Stimulated activated effector memory CD8-positive, alpha-beta T cell treated with anti-CD3 and anti-CD28 coated beads, Interleukin-12 subunit alpha, Interleukin-12 subunit beta, amount 100 ng/mL, for 72 hours (primary cell): Measurements from ENCODE around the gene ZDHHC5.
A peak's percentile ranks its signal among the peaks of the same experiment; 100 is the strongest.
"Not testable (repeated sequence)": the region's sequence is repeated elsewhere in the genome, so short reads cannot be mapped to it uniquely, and the experiment has no call there.

Source experiments
- ATAC-seq: fragments of 150-1000 bp; cut with Tn5 transposase; 2 replicates; pipeline ENCODE4 v1.10.0; 2021
- DNase-seq, 2 donors: peaks; one replicate each; pipeline ENCODE4 v3.0.0; 2021 to 2022; ENCODE audit warnings: low spot score in 2 of 2
- H3K27ac Mint-ChIP-seq: one replicate; pipeline ENCODE4 v1.8.0; 2022; ENCODE audit warnings: mild to moderate bottlenecking, mixed read lengths
- H3K36me3 Mint-ChIP-seq: one replicate; pipeline ENCODE4 v1.8.0; 2022; ENCODE audit warnings: mild to moderate bottlenecking, mixed read lengths
- H3K4me1 Mint-ChIP-seq: one replicate; pipeline ENCODE4 v1.8.0; 2022; ENCODE audit warnings: mixed read lengths
- H3K4me3 Mint-ChIP-seq: one replicate; pipeline ENCODE4 v1.8.0; 2022; ENCODE audit warnings: mild to moderate bottlenecking, mixed read lengths
- H3K9me3 Mint-ChIP-seq: one replicate; pipeline ENCODE4 v1.8.0; 2022; ENCODE audit warnings: mixed read lengths

Gene ZDHHC5

DNA sequence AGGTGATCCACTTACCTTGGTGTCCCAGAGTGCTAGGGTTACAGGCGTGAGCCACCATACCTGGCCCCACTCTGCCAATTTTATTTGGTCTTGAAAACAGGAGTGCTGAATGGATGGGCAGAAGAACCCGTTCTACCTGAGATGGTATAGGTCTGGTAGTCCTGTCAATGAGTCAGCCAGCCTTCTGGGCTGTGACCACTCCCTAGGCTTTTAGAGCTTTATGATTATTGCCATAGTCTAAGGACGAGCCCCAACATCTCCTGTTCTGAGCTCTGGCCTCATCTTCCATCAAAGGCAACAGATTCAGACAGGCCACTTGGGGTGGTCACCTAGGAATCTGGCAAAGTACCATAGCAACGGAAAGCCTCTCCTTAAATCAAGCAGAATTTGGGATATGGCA lies 11.5 kb downstream of the ZDHHC5 start:
- H3K36me3 Mint-ChIP-seq, result peaks cover 87% of the 10 kb centered on the region
- no peak overlapping the region for H3K27ac Mint-ChIP-seq
- ATAC-seq (no peak), DNase-seq (no peak)
- no peak overlapping the region for H3K4me3 Mint-ChIP-seq
- H3K4me1 Mint-ChIP-seq, result peaks cover 52% of the 10 kb centered on the region
- H3K9me3 Mint-ChIP-seq, result no peaks in the 10 kb centered on the region

DNA sequence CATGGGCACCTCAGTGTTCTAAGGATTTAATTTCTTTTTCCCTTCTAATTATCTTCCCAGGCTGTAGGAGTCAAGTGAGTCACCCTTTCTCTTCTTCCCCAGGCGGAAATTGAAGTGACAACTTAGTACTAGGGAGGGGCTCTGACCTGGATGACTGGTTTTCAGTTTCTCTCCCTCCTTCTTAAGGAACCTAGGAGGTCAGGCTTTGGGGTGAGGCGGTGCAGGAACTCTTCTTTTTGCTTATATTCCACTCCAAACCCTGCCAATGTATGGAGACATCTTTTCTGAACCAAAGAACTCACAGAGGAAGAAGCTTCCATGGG lies 12.6 kb downstream of the ZDHHC5 start:
- Mint-ChIP-seq H3K4me3 (peak overlapping the region; percentile 12), H3K27ac (peak overlapping the region; percentile 78), H3K4me1 (peaks cover 46% of the 10 kb centered on the region), H3K9me3 (no peaks in the 10 kb centered on the region), H3K36me3 (peaks cover 87% of the 10 kb centered on the region)
- ATAC-seq (peak; percentile 74), DNase-seq (no peak)

DNA sequence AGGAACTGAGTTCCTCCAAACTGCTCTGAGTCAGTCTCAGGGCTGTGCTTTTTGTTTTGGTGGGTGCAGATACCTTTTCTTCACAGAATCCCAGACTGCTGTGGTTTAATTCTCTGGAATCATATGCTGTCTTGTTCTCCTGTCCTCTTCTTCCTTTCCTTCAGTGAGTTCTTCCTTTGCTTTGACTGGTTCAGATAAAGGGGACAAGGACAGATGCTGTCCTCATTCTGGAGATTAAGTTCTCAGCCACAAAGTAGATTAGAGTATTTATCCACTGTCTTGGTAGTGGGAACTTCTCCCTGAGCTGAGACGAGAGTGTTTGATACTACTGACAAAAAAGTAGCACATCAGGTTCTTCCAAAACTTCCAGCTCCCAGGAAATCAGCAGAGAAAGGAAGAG lies 13.3 kb downstream of the ZDHHC5 start:
- no peak overlapping the region for H3K4me3 Mint-ChIP-seq
- H3K9me3 Mint-ChIP-seq, result no peaks in the 10 kb centered on the region
- peak overlapping the region; percentile 78 for H3K27ac Mint-ChIP-seq
- ATAC-seq (no peak), DNase-seq (no peak)
- peaks cover 40% of the 10 kb centered on the region for H3K4me1 Mint-ChIP-seq
- peaks cover 87% of the 10 kb centered on the region for H3K36me3 Mint-ChIP-seq

DNA sequence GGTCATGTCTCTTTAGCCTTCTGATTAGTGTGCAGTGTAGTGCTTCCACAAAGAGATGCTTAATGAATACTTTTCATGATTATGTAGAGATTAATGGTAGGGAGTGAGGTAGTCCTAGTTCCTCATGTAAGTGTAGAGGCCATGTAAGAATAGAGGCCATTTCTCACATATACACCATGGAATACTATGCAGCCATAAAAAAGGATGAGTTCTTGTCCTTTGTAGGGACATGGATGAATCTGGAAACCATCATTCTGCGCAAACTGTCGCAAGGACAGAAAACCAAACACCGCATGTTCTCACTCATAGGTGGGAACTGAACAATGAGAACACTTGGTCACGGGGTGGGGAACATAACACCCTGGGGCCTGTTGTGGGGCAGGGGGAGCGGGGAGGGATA lies 22.6 kb downstream of the ZDHHC5 start:
- not testable (repeated sequence) for H3K4me3 Mint-ChIP-seq, H3K9me3 Mint-ChIP-seq, H3K4me1 Mint-ChIP-seq, H3K27ac Mint-ChIP-seq, DNase-seq, ATAC-seq
- peaks cover 100% of the 10 kb centered on the region for H3K36me3 Mint-ChIP-seq

DNA sequence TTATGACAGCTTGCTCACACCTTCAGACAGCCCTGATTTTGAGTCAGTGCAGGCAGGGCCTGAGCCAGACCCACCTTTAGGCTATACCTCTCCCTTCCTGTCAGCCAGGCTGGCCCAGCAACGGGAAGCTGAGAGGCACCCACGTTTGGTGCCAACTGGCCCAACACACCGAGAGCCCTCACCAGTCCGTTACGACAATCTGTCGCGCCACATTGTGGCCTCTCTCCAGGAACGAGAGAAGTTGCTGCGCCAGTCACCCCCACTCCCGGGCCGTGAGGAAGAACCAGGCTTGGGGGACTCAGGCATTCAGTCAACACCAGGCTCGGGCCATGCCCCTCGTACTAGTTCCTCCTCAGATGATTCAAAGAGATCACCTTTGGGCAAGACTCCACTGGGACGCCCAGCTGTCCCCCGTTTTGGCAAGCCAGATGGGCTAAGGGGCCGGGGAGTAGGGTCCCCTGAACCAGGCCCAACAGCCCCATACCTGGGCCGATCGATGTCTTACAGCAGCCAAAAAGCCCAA lies 31.0 kb downstream of the ZDHHC5 start:
- Mint-ChIP-seq H3K4me1 (no peaks in the 10 kb centered on the region), H3K4me3 (no peak overlapping the region), H3K9me3 (no peaks in the 10 kb centered on the region), H3K27ac (peak overlapping the region; percentile 78), H3K36me3 (peaks cover 100% of the 10 kb centered on the region)
- DNase-seq (no peak), ATAC-seq (peak; percentile 24)

DNA sequence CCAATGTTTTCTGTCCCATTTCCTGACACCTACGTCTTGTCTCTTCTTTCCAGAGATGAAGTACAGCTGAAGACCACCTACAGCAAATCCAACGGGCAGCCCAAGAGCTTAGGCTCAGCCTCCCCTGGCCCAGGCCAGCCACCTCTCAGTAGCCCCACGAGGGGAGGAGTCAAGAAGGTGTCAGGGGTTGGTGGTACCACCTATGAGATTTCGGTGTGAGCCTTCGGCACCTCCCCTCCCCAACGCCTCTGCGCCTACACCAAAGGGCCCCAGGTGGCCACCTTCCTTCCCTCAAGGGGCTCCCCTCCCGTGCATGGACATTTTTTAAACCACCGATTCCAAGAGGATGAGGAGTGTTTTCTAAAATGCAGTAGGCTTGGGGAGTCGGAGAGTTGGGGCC lies 31.9 kb downstream of the ZDHHC5 start:
- Mint-ChIP-seq H3K27ac (peak overlapping the region; percentile 78), H3K4me1 (no peaks in the 10 kb centered on the region), H3K4me3 (no peak overlapping the region), H3K9me3 (no peaks in the 10 kb centered on the region), H3K36me3 (peaks cover 100% of the 10 kb centered on the region)
- no peak for DNase-seq
- ATAC-seq, result no peak

DNA sequence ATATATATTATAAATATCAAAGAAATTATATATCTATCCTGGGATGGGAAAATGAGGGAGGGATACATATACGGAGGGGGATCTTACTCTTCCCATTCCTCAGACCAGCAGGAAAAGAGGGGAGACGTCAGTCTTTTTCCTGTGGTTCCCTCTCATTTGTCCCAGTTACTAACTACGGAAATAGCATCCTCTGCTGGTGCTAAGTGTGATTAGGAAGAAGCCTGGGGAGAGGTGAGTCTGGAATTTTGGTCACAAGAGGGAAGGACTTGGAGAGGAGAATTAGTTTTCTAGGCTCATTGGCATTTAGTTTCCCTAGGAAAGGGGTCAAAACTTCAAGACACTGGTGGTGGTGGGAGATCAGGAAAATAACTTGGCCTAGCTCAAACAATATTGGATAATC lies 32.5 kb downstream of the ZDHHC5 start:
- Mint-ChIP-seq H3K4me3 (no peak overlapping the region), H3K4me1 (no peaks in the 10 kb centered on the region), H3K27ac (no peak overlapping the region), H3K9me3 (no peaks in the 10 kb centered on the region), H3K36me3 (peaks cover 100% of the 10 kb centered on the region)
- DNase-seq, result no peak
- no peak for ATAC-seq

DNA sequence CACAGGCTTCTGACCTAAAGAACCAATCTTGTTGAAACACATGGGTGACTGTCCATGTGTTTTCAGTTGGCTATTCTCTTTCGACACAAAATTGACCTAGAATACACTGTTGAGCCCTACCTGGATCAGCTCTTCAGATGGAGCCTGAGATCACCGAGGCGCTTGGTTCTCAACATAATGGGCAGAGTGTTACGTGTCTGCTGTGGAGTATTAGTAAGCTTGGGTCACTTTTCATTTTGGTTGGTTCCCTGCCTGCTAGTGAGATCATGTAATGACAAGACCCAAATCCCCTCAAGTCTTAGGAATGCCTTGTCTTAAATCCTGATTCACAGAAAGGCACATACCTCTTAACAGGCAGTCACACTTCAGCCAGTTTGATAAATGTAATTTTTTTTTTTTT lies 35.4 kb downstream of the ZDHHC5 start:
- ATAC-seq, result no peak
- Mint-ChIP-seq H3K27ac (peak overlapping the region; percentile 61), H3K36me3 (peaks cover 98% of the 10 kb centered on the region), H3K4me3 (no peak overlapping the region), H3K9me3 (no peaks in the 10 kb centered on the region), H3K4me1 (no peaks in the 10 kb centered on the region)
- DNase-seq, result no peak

DNA sequence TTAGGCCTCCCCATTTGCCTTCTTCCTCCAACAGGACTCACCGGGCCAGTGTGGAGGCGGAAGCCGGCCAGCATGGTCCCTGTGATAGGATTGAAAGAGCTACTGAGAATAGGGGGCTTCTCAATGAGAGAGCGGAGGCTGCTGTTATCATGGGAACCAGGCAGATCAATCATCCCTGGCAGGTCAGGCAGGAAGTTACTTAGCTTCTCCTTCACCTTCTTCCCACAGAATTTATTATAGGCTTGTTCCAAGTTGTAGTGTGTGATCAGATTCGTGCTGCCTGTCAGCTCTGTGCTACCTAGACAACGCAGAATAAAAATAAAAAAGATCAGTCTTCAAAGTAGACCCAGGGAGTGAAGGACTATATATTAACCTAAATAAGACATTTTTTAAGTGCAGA lies 37.0 kb downstream of the ZDHHC5 start:
- DNase-seq, result no peak

DNA sequence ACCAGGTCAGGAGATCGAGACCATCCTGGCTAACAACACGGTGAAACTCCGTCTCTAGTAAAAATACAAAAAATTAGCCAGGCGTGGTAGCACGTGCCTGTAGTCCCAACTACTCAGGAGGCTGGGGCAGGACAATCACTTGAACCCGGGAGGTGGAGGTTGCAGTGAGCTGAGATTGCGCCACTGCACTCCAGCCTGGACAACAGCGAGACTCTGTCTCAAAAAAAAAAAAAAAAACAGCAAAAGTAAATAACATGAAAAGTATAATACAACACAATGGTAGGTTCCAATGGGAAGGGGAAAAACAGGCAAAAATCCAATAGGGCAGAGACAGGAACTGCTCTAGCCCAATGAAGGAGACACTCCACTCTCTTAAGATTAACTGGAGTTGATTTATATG lies 37.5 kb downstream of the ZDHHC5 start:
- H3K27ac Mint-ChIP-seq, DNase-seq, H3K9me3 Mint-ChIP-seq, H3K4me3 Mint-ChIP-seq, ATAC-seq: not testable (repeated sequence)
- H3K4me1 Mint-ChIP-seq, result peaks cover 10% of the 10 kb centered on the region
- peaks cover 91% of the 10 kb centered on the region for H3K36me3 Mint-ChIP-seq

More for the DNA sequence above, 37.0 kb downstream of the ZDHHC5 start:
- ATAC-seq, result no peak
- no peak overlapping the region for H3K4me3 Mint-ChIP-seq
- no peaks in the 10 kb centered on the region for H3K9me3 Mint-ChIP-seq
- H3K27ac Mint-ChIP-seq, result peak overlapping the region; percentile 2
- peaks cover 5% of the 10 kb centered on the region for H3K4me1 Mint-ChIP-seq
- peaks cover 96% of the 10 kb centered on the region for H3K36me3 Mint-ChIP-seq

DNA sequence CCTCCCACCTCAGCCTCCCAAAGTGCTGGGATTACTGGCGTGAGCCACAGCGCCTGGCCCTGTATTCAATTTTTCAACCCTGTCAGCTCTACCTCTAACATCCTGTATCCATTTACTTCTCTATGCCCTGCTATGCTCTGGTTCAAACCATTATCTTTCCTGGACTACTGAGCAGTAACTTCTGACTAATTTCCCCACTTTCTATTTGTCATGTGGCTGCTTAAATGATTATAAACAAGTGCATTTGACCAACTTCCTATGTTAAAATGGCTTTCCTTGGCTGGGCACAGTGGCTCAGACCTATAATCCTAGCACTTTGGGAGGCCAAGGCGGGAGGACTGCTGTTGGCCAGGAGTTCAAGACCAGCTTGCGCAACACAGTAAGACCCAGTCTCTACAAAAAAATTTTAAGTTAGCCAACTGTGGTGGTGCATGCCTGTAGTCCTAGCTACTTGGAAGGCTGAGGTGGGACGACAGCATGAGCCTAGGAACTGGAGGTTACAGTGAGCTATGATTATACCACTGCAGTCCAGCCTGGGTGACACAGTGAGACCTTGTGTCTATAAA lies 42.0 kb downstream of the ZDHHC5 start:
- H3K36me3 Mint-ChIP-seq, result peaks cover 71% of the 10 kb centered on the region
- peak overlapping the region; percentile 95 for H3K4me3 Mint-ChIP-seq
- H3K27ac Mint-ChIP-seq, result peak overlapping the region; percentile 16
- no peaks in the 10 kb centered on the region for H3K9me3 Mint-ChIP-seq
- DNase-seq (peak in 1 of 2 donors; percentile 60), ATAC-seq (peak; percentile 12)
- H3K4me1 Mint-ChIP-seq, result peaks cover 39% of the 10 kb centered on the region

DNA sequence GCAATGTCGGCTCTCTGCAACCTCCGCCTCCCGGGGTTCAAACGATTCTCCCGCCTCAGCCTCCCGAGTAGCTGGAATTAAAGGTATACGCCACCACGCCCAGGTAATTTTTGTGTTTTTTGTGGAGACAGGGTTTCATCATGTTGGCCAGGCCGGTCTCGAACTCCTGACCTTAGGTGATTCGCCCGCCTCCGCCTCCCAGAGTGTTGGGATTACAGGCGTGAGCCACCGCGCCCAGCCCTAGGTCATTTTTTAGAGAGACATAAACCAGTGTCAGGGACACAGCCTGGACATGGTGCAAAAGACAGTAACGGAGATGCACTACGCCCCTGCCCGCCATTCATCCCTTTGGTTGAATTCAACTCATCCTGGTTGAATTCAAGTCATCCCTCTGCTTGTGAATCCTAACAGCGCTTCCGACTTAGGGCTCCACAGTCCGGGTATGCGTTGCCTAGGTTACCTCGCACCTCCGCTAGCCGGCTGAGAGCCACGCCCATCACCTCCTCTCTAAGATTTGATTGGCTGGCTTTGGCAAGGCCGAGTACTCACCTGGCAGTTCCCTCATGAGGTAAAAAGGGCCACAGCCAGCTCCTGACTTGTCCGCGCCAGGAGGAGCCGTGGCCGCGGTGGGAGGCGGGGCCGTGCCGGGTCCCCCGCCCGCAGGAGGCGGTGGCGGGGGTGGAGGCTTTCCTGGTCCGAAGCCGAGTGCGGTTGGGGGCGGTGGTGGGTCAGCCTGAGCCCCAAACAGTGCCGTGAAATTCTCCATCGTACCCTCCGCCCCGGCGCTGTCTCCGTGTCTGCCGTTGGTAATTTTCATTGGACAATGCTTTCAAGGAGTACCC lies 43.7 kb downstream of the ZDHHC5 start, which contains the start of gene MED19:
Gene MED19, minus strand, starts transcription at position 802 of the 842 bp plus-strand sequence. Its CDS starts 36 bp downstream, at position 766.
- no peaks in the 10 kb centered on the region for H3K9me3 Mint-ChIP-seq
- H3K4me1 Mint-ChIP-seq, result peaks cover 39% of the 10 kb centered on the region
- H3K27ac Mint-ChIP-seq, result peak within 1 kb of the TSS; percentile 96
- H3K36me3 Mint-ChIP-seq, result peaks cover 53% of the 10 kb centered on the region
- peak within 1 kb of the TSS; percentile 95 for H3K4me3 Mint-ChIP-seq
- ATAC-seq (peak; percentile 65), DNase-seq (peak; percentile 58 to 91)

DNA sequence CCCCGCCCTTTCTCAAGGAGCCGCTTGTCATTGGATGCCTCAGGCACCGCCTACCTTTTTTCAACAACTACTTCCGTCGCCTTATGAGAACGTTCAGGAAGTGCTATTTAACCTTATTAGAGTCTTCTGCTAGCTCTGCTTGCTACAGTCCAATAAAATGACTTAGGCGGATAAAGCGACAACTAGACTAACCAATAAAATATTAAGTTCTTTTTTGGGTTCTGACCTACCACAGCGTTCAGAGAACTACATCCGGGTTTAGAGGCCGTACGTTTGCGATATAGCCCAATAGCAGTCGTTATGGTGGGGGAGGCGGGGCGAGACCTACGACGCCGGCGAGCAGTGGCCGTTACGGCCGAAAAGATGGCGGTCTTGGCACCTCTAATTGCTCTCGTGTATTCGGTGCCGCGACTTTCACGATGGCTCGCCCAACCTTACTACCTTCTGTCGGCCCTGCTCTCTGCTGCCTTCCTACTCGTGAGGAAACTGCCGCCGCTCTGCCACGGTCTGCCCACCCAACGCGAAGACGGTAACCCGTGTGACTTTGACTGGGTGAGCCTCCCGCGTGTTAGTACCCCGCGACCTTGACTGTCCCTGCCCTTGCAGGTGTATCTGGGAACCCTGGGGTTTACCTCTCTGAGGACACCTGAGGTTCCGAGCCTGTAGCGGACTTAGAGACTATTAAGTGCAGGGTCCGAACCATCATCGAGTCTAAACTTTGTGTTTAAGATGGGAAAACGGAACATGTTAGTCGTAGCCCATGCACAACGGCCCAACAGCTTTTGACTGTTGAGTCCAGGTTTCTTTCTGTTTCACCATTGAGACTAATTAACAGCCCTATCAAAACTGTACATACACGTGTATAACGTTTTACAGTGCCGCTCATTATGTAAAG lies 44.6 kb downstream of the ZDHHC5 start, which contains the start of gene TMX2:
Gene TMX2, plus strand, starts transcription at position 338 of the 895 bp plus-strand sequence. Its CDS starts 26 bp downstream, at position 364.
- Mint-ChIP-seq H3K4me3 (peak within 1 kb of the TSS; percentile 95), H3K36me3 (peaks cover 46% of the 10 kb centered on the region), H3K27ac (peak within 1 kb of the TSS; percentile 96), H3K4me1 (peaks cover 40% of the 10 kb centered on the region), H3K9me3 (no peaks in the 10 kb centered on the region)
- DNase-seq (peak; percentile 66 to 92), ATAC-seq (peak; percentile 97)

DNA sequence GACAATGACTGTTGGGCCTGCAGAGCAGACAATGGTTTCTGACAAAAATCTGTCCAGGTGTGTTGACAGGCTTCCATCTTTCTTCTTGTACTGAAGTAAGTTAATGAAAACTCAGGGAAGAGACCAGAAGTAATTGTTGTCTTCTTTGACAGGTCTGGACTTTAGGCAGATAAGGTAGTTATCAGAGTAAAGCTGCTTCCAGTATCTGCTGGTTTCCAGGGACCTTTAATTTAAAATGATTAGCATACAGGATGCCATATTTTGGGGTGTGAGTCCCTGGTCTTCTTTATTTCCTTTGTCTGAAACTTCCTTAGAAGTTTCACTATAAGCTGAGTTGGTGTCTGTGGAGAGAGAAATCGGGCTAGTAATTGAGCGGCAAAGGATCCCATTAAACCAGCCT lies 45.9 kb downstream of the ZDHHC5 start:
- Mint-ChIP-seq H3K36me3 (peaks cover 46% of the 10 kb centered on the region), H3K9me3 (no peaks in the 10 kb centered on the region), H3K4me3 (peak overlapping the region; percentile 95), H3K27ac (peak overlapping the region; percentile 96), H3K4me1 (peaks cover 45% of the 10 kb centered on the region)
- ATAC-seq (no peak), DNase-seq (no peak)

DNA sequence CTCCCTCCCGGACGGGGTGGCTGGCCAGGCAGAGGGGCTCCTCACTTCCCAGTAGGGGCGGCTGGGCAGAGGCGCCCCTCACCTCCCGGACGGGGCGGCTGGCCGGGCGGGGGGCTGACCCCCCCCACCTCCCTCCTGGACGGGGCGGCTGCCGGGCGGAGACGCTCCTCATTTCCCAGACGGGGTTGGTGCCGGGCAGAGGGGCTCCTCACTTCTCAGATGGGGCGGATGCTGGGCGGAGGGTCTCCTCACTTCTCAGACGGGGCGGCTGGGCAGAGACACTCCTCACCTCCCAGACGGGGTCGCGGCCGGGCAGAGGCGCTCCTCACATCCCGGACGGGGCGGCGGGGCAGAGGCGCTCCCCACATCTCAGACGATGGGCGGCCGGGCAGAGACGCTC lies 48.8 kb downstream of the ZDHHC5 start:
- not testable (repeated sequence) for DNase-seq, ATAC-seq, H3K9me3 Mint-ChIP-seq, H3K4me3 Mint-ChIP-seq, H3K27ac Mint-ChIP-seq
- H3K36me3 Mint-ChIP-seq, result peaks cover 55% of the 10 kb centered on the region
- peaks cover 23% of the 10 kb centered on the region for H3K4me1 Mint-ChIP-seq
